ENCODE results near the gene AMER2. TPM values are rescaled to one million over a fixed set of nuclear protein-coding genes. Genes with fewer than 3 reads are reported as not detected.

Gene AMER2
- total RNA-seq, 1 donor from 2014 or later = 0.31 TPM

GRCh38 chr13:25149711-25150110 lies 22.4 kb downstream of the AMER2 start:
- TF ChIP-seq CTCF (conservative IDR thresholded peaks at IDR 0.05) = no peak
- no peak overlapping the region for H3K4me3 Mint-ChIP-seq
- peaks cover 41% of the 10 kb centered on the region for H3K27me3 Mint-ChIP-seq
- DNase-seq (ENCODE audit: extremely low spot score, unreplicated experiment) = no peak
- no peaks in the 10 kb centered on the region for H3K36me3 Mint-ChIP-seq
- H3K4me1 Mint-ChIP-seq (ENCODE audit: unreplicated experiment) = peaks cover 6% of the 10 kb centered on the region
- no peak overlapping the region for H3K27ac Mint-ChIP-seq
- H3K9me3 Mint-ChIP-seq = peaks cover 14% of the 10 kb centered on the region

GRCh38 chr13:25148402-25148771 lies 23.7 kb downstream of the AMER2 start:
- Mint-ChIP-seq H3K27me3 (peaks cover 33% of the 10 kb centered on the region), H3K4me1 (ENCODE audit: unreplicated experiment) (peaks cover 6% of the 10 kb centered on the region), H3K4me3 (no peak overlapping the region), H3K27ac (no peak overlapping the region), H3K9me3 (peaks cover 14% of the 10 kb centered on the region), H3K36me3 (no peaks in the 10 kb centered on the region)
- DNase-seq (ENCODE audit: extremely low spot score, unreplicated experiment) = no peak
- no peak for TF ChIP-seq CTCF (conservative IDR thresholded peaks at IDR 0.05)

GRCh38 chr13:25147638-25148401 lies 24.3 kb downstream of the AMER2 start:
- H3K27me3 Mint-ChIP-seq = peaks cover 30% of the 10 kb centered on the region
- DNase-seq (ENCODE audit: extremely low spot score, unreplicated experiment) = no peak
- H3K9me3 Mint-ChIP-seq = peaks cover 14% of the 10 kb centered on the region
- no peak overlapping the region for H3K27ac Mint-ChIP-seq
- TF ChIP-seq CTCF (conservative IDR thresholded peaks at IDR 0.05) = no peak
- no peaks in the 10 kb centered on the region for H3K36me3 Mint-ChIP-seq
- H3K4me1 Mint-ChIP-seq (ENCODE audit: unreplicated experiment) = peaks cover 6% of the 10 kb centered on the region
- H3K4me3 Mint-ChIP-seq = no peak overlapping the region

GRCh38 chr13:25143706-25144105 lies 28.4 kb downstream of the AMER2 start:
- TF ChIP-seq CTCF (conservative IDR thresholded peaks at IDR 0.05) = no peak
- H3K27ac Mint-ChIP-seq = no peak overlapping the region
- H3K36me3 Mint-ChIP-seq = no peaks in the 10 kb centered on the region
- no peak overlapping the region for H3K4me3 Mint-ChIP-seq
- H3K27me3 Mint-ChIP-seq = peaks cover 15% of the 10 kb centered on the region
- peaks cover 11% of the 10 kb centered on the region for H3K9me3 Mint-ChIP-seq
- DNase-seq (ENCODE audit: extremely low spot score, unreplicated experiment) = no peak
- no peaks in the 10 kb centered on the region for H3K4me1 Mint-ChIP-seq (ENCODE audit: unreplicated experiment)

GRCh38 chr13:25141042-25141441 lies 31.0 kb downstream of the AMER2 start:
- H3K36me3 Mint-ChIP-seq = no peaks in the 10 kb centered on the region
- no peak overlapping the region for H3K4me3 Mint-ChIP-seq
- no peak for DNase-seq (ENCODE audit: extremely low spot score, unreplicated experiment)
- peaks cover 11% of the 10 kb centered on the region for H3K4me1 Mint-ChIP-seq (ENCODE audit: unreplicated experiment)
- peaks cover 27% of the 10 kb centered on the region for H3K27me3 Mint-ChIP-seq
- peaks cover 5% of the 10 kb centered on the region for H3K9me3 Mint-ChIP-seq
- TF ChIP-seq CTCF (conservative IDR thresholded peaks at IDR 0.05) = no peak
- H3K27ac Mint-ChIP-seq = no peak overlapping the region

All from type B pancreatic cell (in vitro differentiated cells).